HepG2 (cell line): ENCODE measurements around the gene PCNT. TPM values are rescaled to one million over a fixed set of nuclear protein-coding genes. Genes with fewer than 3 reads are reported as not detected.
A peak's percentile ranks its signal among the peaks of the same experiment; 100 is the strongest.

Experiments
- DPF2 ChIP-seq: sonication (generic); formaldehyde crosslinking; IDR thresholded peaks from 2 replicates; pipeline ENCODE4 v1.4.0; 2020; ENCODE audit warnings: mild to moderate bottlenecking, low read depth, missing genetic modification reagents, borderline replicate concordance
- DRAP1 ChIP-seq: IDR thresholded peaks from 2 replicates; pipeline ENCODE4 v1.6.1; 2016; ENCODE audit warnings: missing genetic modification reagents, missing compliant biosample characterization
- HBP1 ChIP-seq: IDR thresholded peaks from 2 replicates; pipeline ENCODE4 v1.6.1; 2016; ENCODE audit warnings: low read depth, control low read depth
- HDAC1 ChIP-seq: sonication (generic); formaldehyde crosslinking; IDR thresholded peaks from 2 replicates; pipeline ENCODE4 v1.5.1; 2020; ENCODE audit warnings: mild to moderate bottlenecking, missing genetic modification reagents
- HNF1B ChIP-seq: sonication (generic); formaldehyde crosslinking; IDR thresholded peaks from 2 replicates; pipeline ENCODE4 v1.5.1; 2020; ENCODE audit warnings: mild to moderate bottlenecking, moderate library complexity, missing genetic modification reagents
- MLX ChIP-seq: IDR thresholded peaks from 2 replicates; pipeline ENCODE4 v1.6.1; 2016
- MXD3 ChIP-seq: IDR thresholded peaks from 2 replicates; pipeline ENCODE4 v1.6.1; 2016; ENCODE audit warnings: mild to moderate bottlenecking, missing biosample characterization, missing genetic modification reagents
- NFKBIZ ChIP-seq: IDR thresholded peaks from 2 replicates; pipeline ENCODE4 v1.6.1; 2018; ENCODE audit warnings: missing genetic modification reagents, missing compliant biosample characterization
- RARA ChIP-seq: IDR thresholded peaks from 2 replicates; pipeline ENCODE4 v1.6.1; 2016; ENCODE audit warnings: missing genetic modification reagents, missing compliant biosample characterization
- SKIL ChIP-seq: sonication (generic); formaldehyde crosslinking; IDR thresholded peaks from 2 replicates; pipeline ENCODE4 v1.8.0; 2022; ENCODE audit warnings: missing genetic modification reagents, mild to moderate bottlenecking, moderate library complexity, borderline replicate concordance
- SRSF4 ChIP-seq: fragments of 200-400 bp; formaldehyde crosslinking; IDR thresholded peaks from one replicate; pipeline ENCODE4 v1.6.1; 2018; ENCODE audit warnings: mild to moderate bottlenecking, low read depth, low read length, moderate library complexity; ENCODE audit not compliant: poor library complexity, severe bottlenecking
- YEATS2 ChIP-seq: sonication (generic); formaldehyde crosslinking; IDR thresholded peaks from 2 replicates; pipeline ENCODE4 v1.4.0; 2020; ENCODE audit warnings: missing genetic modification reagents, borderline replicate concordance
- ZNF280B ChIP-seq: sonication (generic); formaldehyde crosslinking; IDR thresholded peaks from 2 replicates; pipeline ENCODE4 v1.5.0; 2020; ENCODE audit warnings: missing genetic modification reagents, mild to moderate bottlenecking, borderline replicate concordance
- ZNF451 ChIP-seq: sonication (generic); formaldehyde crosslinking; IDR thresholded peaks from 2 replicates; pipeline ENCODE4 v1.5.0; 2020; ENCODE audit warnings: mild to moderate bottlenecking, missing genetic modification reagents
- ZNF564 ChIP-seq: sonication (generic); formaldehyde crosslinking; IDR thresholded peaks from 2 replicates; pipeline ENCODE4 v1.8.1; 2023; ENCODE audit warnings: mild to moderate bottlenecking, missing genetic modification reagents
- ZNF639 ChIP-seq: conservative IDR thresholded peaks from 2 replicates; pipeline ENCODE4 v1.6.1; 2018; ENCODE audit warnings: missing genetic modification reagents
- ZNF740 ChIP-seq: sonication (generic); formaldehyde crosslinking; IDR thresholded peaks from 2 replicates; pipeline ENCODE4 v1.4.0; 2020; ENCODE audit warnings: missing genetic modification reagents
- ZSCAN31 ChIP-seq: sonication (generic); formaldehyde crosslinking; IDR thresholded peaks from 2 replicates; pipeline ENCODE4 v1.5.0; 2020; ENCODE audit warnings: low read depth, mild to moderate bottlenecking, missing genetic modification reagents
- polyA plus RNA-seq, 8 experiments: library from polyadenylated mRNA; depleted of rRNA in 3 of 8; stranded (reverse) in 7 of 8; unstranded in 1 of 8; fragments of >200 nt; fragmentation: Illumina TruSeq in 4 of 8; extraction: Trizol in 4 of 8; gene quantifications; 2 replicates each; pipeline versions ENCODE4 v1.2.1 to v1.2.3, GENCODE V29; 2011 to 2016; ENCODE audit warnings: low read depth in 4 of 8, missing spikeins in 1 of 8, mixed read lengths in 1 of 8; ENCODE audit not compliant: insufficient read depth in 1 of 8
- total RNA-seq, 5 experiments: library from RNA; depleted of rRNA; stranded (reverse); fragments of >200 nt; fragmentation: Illumina TruSeq; extraction: Trizol; gene quantifications; 2 replicates each; pipeline ENCODE4 v1.2.3, GENCODE V29; 2016; ENCODE audit warnings: low read depth in 1 of 5

Gene PCNT
- total and polyA plus RNA-seq, 2 of the 13 experiments (the other 11 are each of a cell fraction or from before 2014, with no cell fraction given) = 5.6 to 12.4 TPM

GRCh38 chr21:46325073-46325912 is 1.3 kb downstream of the PCNT start (continued):
- 0 out of 2 replicates have a peak, but pooled peaks have one; percentile 26 for TF ChIP-seq SKIL (CRISPR knock-in tag)
- no peak for TF ChIP-seq YEATS2 (CRISPR knock-in tag)
- no peak for TF ChIP-seq RARA (CRISPR knock-in tag)
- no peak for TF ChIP-seq ZNF451 (CRISPR knock-in tag)
- TF ChIP-seq DRAP1 (CRISPR knock-in tag) = no peak
- no peak for TF ChIP-seq ZNF280B
- no peak for TF ChIP-seq HBP1 (CRISPR knock-in tag)
- no peak for TF ChIP-seq ZNF740 (CRISPR knock-in tag)
- TF ChIP-seq ZSCAN31 = no peak
- no peak for TF ChIP-seq DPF2 (CRISPR knock-in tag)
- no peak for TF ChIP-seq NFKBIZ (CRISPR knock-in tag)
- peak; percentile 57; the same call in 1 of the 2 replicates for TF ChIP-seq HDAC1 (CRISPR knock-in tag)
- TF ChIP-seq ZNF639 (CRISPR knock-in tag) = no peak
- no peak for TF ChIP-seq MXD3
- TF ChIP-seq ZNF564 (CRISPR knock-in tag) = no peak
- TF ChIP-seq MLX = no peak
- TF ChIP-seq SRSF4 = no peak
- TF ChIP-seq HNF1B = peak; percentile 11; the same call in 1 of the 2 replicates
